Mesendoderm (in vitro differentiated cells): ENCODE results near the gene THBS1.

ENCODE experiments used
- DNase-seq: peaks from one replicate; pipeline ENCODE4 v3.0.0; 2013
- H2AK5ac ChIP-seq: 2 replicates; pipeline ENCODE4 v1.6.1; 2013; ENCODE audit warnings: low read length, inconsistent platforms
- H2BK120ac ChIP-seq: 2 replicates; pipeline ENCODE4 v1.6.1; 2013; ENCODE audit warnings: low read depth, mild to moderate bottlenecking, low read length, moderate library complexity, mixed read lengths
- H2BK15ac ChIP-seq: replicated peaks from 2 replicates; pipeline ENCODE4 v1.6.1; 2013; ENCODE audit warnings: low read depth, mild to moderate bottlenecking, moderate library complexity
- H2BK5ac ChIP-seq: 2 replicates; pipeline ENCODE4 v1.6.1; 2013; ENCODE audit warnings: low read length, inconsistent platforms
- H3K18ac ChIP-seq: 2 replicates; pipeline ENCODE4 v1.6.1; 2013; ENCODE audit warnings: mild to moderate bottlenecking, low read length, mixed read lengths
- H3K23ac ChIP-seq: one replicate; pipeline ENCODE4 v1.6.1; 2013; ENCODE audit warnings: low read length
- H3K27ac ChIP-seq: 2 replicates; pipeline ENCODE4 v1.5.1; 2013; ENCODE audit warnings: low read depth, mild to moderate bottlenecking, inconsistent platforms, low read length, moderate library complexity
- H3K27me3 ChIP-seq: 2 replicates; pipeline ENCODE4 v1.6.1; 2013; ENCODE audit warnings: low read length, control low read depth, mild to moderate bottlenecking, inconsistent platforms; ENCODE audit not compliant: insufficient read depth, poor library complexity
- H3K36me3 ChIP-seq: 2 replicates; pipeline ENCODE4 v1.6.1; 2013; ENCODE audit warnings: low read length, inconsistent platforms; ENCODE audit not compliant: control insufficient read depth, insufficient read depth
- H3K4ac ChIP-seq: one replicate; pipeline ENCODE4 v1.6.1; 2013; ENCODE audit warnings: low read depth, mild to moderate bottlenecking, low read length, moderate library complexity
- H3K4me1 ChIP-seq: 2 replicates; pipeline ENCODE4 v1.6.1; 2013; ENCODE audit warnings: low read depth, low read length, inconsistent platforms; ENCODE audit not compliant: control insufficient read depth
- H3K4me2 ChIP-seq: 2 replicates; pipeline ENCODE4 v1.6.1; 2013; ENCODE audit warnings: low read length
- H3K4me3 ChIP-seq: 2 replicates; pipeline ENCODE4 v1.5.1; 2013; ENCODE audit warnings: mild to moderate bottlenecking, low read length
- H3K56ac ChIP-seq: one replicate; pipeline ENCODE4 v1.6.1; 2013; ENCODE audit warnings: low read length
- H3K79me1 ChIP-seq: 2 replicates; pipeline ENCODE4 v1.6.1; 2013; ENCODE audit warnings: low read length, inconsistent platforms
- H3K79me2 ChIP-seq: 2 replicates; pipeline ENCODE4 v1.6.1; 2013; ENCODE audit warnings: mild to moderate bottlenecking, low read length; ENCODE audit not compliant: control insufficient read depth, insufficient read depth
- H3K9ac ChIP-seq: 2 replicates; pipeline ENCODE4 v1.6.1; 2013; ENCODE audit warnings: low read length, inconsistent platforms
- H4K5ac ChIP-seq: one replicate; pipeline ENCODE4 v1.6.1; 2013; ENCODE audit warnings: low read length
- H4K8ac ChIP-seq: one replicate; pipeline ENCODE4 v1.6.1; 2013; ENCODE audit warnings: low read depth, mild to moderate bottlenecking, control low read depth, low read length, moderate library complexity
- WGBS: extraction: QIAGEN DNeasy Blood & Tissue Kit; methylation state at CpG from one replicate; pipeline ENCODE4 v1.1.7; 2013; ENCODE audit warnings: low lambda C conversion rate, missing lambda C conversion rate; ENCODE audit not compliant: insufficient coverage; ENCODE audit errors: extremely low coverage; 5-methylcytosine and 5-hydroxymethylcytosine counted together

The THBS1 gene

GRCh38 chr15:39595338-39596221 is 14.7 kb downstream of the THBS1 start:
- Histone ChIP-seq H3K56ac (no peak overlapping the region), H3K4me2 (no peak overlapping the region), H3K36me3 (peaks cover 7% of the 10 kb centered on the region), H2BK5ac (no peak overlapping the region), H3K27me3 (no peaks in the 10 kb centered on the region), H3K27ac (no peak overlapping the region), H4K5ac (no peak overlapping the region), H3K79me2 (no peaks in the 10 kb centered on the region), H3K4me1 (no peaks in the 10 kb centered on the region), H3K79me1 (no peaks in the 10 kb centered on the region), H3K23ac (no peak overlapping the region), H4K8ac (no peak overlapping the region), H3K4me3 (no peak overlapping the region), H2BK15ac (no peak overlapping the region), H3K9ac (no peak overlapping the region), H3K18ac (no peak overlapping the region), H2AK5ac (no peak overlapping the region), H2BK120ac (no peak overlapping the region), H3K4ac (no peak overlapping the region)
- no peak for DNase-seq
- WGBS = no CpG with 5 or more reads among the region's 8 CpGs

DNA sequence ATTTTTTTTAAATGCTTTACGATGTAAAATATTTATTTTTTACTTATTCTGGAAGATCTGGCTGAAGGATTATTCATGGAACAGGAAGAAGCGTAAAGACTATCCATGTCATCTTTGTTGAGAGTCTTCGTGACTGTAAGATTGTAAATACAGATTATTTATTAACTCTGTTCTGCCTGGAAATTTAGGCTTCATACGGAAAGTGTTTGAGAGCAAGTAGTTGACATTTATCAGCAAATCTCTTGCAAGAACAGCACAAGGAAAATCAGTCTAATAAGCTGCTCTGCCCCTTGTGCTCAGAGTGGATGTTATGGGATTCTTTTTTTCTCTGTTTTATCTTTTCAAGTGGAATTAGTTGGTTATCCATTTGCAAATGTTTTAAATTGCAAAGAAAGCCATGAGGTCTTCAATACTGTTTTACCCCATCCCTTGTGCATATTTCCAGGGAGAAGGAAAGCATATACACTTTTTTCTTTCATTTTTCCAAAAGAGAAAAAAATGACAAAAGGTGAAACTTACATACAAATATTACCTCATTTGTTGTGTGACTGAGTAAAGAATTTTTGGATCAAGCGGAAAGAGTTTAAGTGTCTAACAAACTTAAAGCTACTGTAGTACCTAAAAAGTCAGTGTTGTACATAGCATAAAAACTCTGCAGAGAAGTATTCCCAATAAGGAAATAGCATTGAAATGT is 15.6 kb downstream of the THBS1 start:
- Histone ChIP-seq H2BK15ac (no peak overlapping the region), H3K18ac (no peak overlapping the region), H3K79me2 (no peaks in the 10 kb centered on the region), H3K9ac (no peak overlapping the region), H3K4me2 (no peak overlapping the region), H3K56ac (no peak overlapping the region), H2BK120ac (no peak overlapping the region), H3K27ac (no peak overlapping the region), H3K23ac (no peak overlapping the region), H3K27me3 (no peaks in the 10 kb centered on the region), H3K4me1 (no peaks in the 10 kb centered on the region), H3K36me3 (peaks cover 7% of the 10 kb centered on the region), H2AK5ac (no peak overlapping the region), H3K4ac (no peak overlapping the region), H4K8ac (no peak overlapping the region), H2BK5ac (no peak overlapping the region), H3K79me1 (no peaks in the 10 kb centered on the region), H4K5ac (no peak overlapping the region), H3K4me3 (no peak overlapping the region)
- no CpG with 5 or more reads among the region's 5 CpGs for WGBS
- DNase-seq = no peak

DNA sequence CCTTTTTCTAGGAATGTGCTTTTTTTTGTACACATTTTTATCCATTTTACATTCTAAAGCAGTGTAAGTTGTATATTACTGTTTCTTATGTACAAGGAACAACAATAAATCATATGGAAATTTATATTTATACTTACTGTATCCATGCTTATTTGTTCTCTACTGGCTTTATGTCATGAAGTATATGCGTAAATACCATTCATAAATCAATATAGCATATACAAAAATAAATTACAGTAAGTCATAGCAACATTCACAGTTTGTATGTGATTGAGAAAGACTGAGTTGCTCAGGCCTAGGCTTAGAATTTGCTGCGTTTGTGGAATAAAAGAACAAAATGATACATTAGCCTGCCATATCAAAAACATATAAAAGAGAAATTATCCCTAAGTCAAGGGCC is 16.5 kb downstream of the THBS1 start:
- Histone ChIP-seq H3K36me3 (peaks cover 7% of the 10 kb centered on the region), H3K4ac (no peak overlapping the region)
- no CpG with 5 or more reads among the region's 2 CpGs for WGBS

GRCh38 chr15:39597751-39598185 is 16.9 kb downstream of the THBS1 start:
- Histone ChIP-seq H3K27me3 (no peaks in the 10 kb centered on the region), H3K4ac (no peak overlapping the region), H3K4me2 (no peak overlapping the region), H2BK5ac (no peak overlapping the region), H3K27ac (no peak overlapping the region), H2BK120ac (no peak overlapping the region), H3K4me3 (no peak overlapping the region), H2BK15ac (no peak overlapping the region), H3K23ac (no peak overlapping the region), H3K79me2 (no peaks in the 10 kb centered on the region), H3K4me1 (no peaks in the 10 kb centered on the region), H3K79me1 (no peaks in the 10 kb centered on the region), H2AK5ac (no peak overlapping the region), H3K36me3 (peaks cover 6% of the 10 kb centered on the region), H4K5ac (no peak overlapping the region), H3K56ac (no peak overlapping the region), H3K9ac (no peak overlapping the region), H3K18ac (no peak overlapping the region), H4K8ac (no peak overlapping the region)
- WGBS = no CpG with 5 or more reads among the region's 6 CpGs
- no peak for DNase-seq

More for the DNA sequence above, 16.5 kb downstream of the THBS1 start:
- H2BK120ac ChIP-seq = no peak overlapping the region
- no peak overlapping the region for H4K5ac ChIP-seq
- no peak overlapping the region for H2BK15ac ChIP-seq
- no peak overlapping the region for H2BK5ac ChIP-seq
- H3K27ac ChIP-seq = no peak overlapping the region
- H3K23ac ChIP-seq = no peak overlapping the region
- no peaks in the 10 kb centered on the region for H3K27me3 ChIP-seq
- H3K4me3 ChIP-seq = no peak overlapping the region
- no peaks in the 10 kb centered on the region for H3K79me1 ChIP-seq
- no peaks in the 10 kb centered on the region for H3K79me2 ChIP-seq
- no peak overlapping the region for H4K8ac ChIP-seq
- no peak overlapping the region for H3K4me2 ChIP-seq
- no peak overlapping the region for H3K9ac ChIP-seq
- no peak overlapping the region for H3K56ac ChIP-seq
- H3K4me1 ChIP-seq = no peaks in the 10 kb centered on the region
- no peak overlapping the region for H2AK5ac ChIP-seq
- no peak overlapping the region for H3K18ac ChIP-seq
- DNase-seq = no peak

DNA sequence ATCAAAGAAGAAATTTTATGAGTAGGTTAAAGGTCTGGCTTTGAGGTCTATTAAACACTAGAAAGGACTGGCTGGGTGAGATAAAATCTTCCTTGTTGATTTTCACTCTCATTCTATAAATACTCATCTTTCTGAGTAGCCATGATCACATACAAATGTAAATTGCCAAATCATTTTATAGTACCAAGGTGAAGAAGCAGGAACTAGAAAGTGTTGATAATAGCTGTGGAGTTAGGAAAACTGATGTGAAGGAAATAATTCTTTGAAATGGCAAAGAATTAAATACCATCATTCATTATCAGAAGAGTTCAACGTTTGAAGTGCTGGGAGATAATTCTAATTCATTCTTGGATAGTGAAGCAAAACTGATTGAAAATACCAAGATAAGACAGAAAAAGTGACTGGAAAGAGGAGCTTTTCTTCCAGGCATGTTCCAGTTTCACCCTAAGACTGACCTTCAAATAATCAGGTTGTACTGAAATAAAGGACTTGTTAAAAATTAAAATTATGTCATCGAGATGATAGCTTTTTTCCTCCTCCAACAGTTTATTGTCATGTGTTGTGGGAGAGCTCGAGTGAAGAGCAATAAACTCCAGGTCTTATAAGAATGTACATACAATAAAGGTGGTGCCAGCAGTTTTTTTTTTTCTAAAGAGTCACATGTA is 17.4 kb downstream of the THBS1 start:
- no peak overlapping the region for H2BK120ac ChIP-seq
- H4K8ac ChIP-seq = no peak overlapping the region
- no peaks in the 10 kb centered on the region for H3K4me1 ChIP-seq
- no peak overlapping the region for H4K5ac ChIP-seq
- WGBS = no CpG with 5 or more reads among the region's 3 CpGs
- H3K79me1 ChIP-seq = no peaks in the 10 kb centered on the region
- no peak overlapping the region for H3K4me3 ChIP-seq
- H3K23ac ChIP-seq = no peak overlapping the region
- DNase-seq = no peak
- H3K27ac ChIP-seq = no peak overlapping the region
- no peak overlapping the region for H2AK5ac ChIP-seq
- peaks cover 5% of the 10 kb centered on the region for H3K36me3 ChIP-seq
- no peak overlapping the region for H3K4me2 ChIP-seq
- H3K56ac ChIP-seq = no peak overlapping the region
- no peak overlapping the region for H3K18ac ChIP-seq
- no peak overlapping the region for H3K4ac ChIP-seq
- H3K9ac ChIP-seq = no peak overlapping the region
- H2BK15ac ChIP-seq = no peak overlapping the region
- no peak overlapping the region for H2BK5ac ChIP-seq
- no peaks in the 10 kb centered on the region for H3K79me2 ChIP-seq
- H3K27me3 ChIP-seq = no peaks in the 10 kb centered on the region
